ENCODE data around the gene WIPF2. TPM values are rescaled to one million over a fixed set of nuclear protein-coding genes. Genes with fewer than 3 reads are reported as not detected.
A peak's percentile ranks its signal among the peaks of the same experiment; 100 is the strongest.

WIPF2 gene
- polyA plus RNA-seq, 2 of the 4 experiments (the other 2 are of a cell fraction) = 13.8 to 21.5 TPM

GRCh38 chr17:40290629-40291280 is 71.7 kb downstream of the WIPF2 start:
- peak; percentile 13 to 37; a peak in 4 of 6 replicates for ATAC-seq
- FAIRE-seq = peak; percentile 54
- Histone ChIP-seq H3K27ac (peak overlapping the region; percentile 2 to 3; a peak in 1 of 6 replicates), H3K4me3 (no peak overlapping the region), H3K4me2 (peak overlapping the region; percentile 33), H3K9me3 (no peaks in the 10 kb centered on the region), H3K4me1 (peaks cover 16% of the 10 kb centered on the region)
- peak; percentile 81 to 89 for DNase-seq (ENCODE audit: low read depth in 1 of 2, low spot score in 1 of 2)
- CTCF ChIA-PET = interaction anchor here (0.6 to 50.4 kb wide), 47 partner anchors 9 to 298 kb away, joined by 3 to 2395 read pairs (median 4); partner anchors contain the start of genes CSF3, GJD3, MED24 and RARA
- WGBS (ENCODE audit: missing lambda C conversion rate) = 32% methylated on average over 4 of the region's 4 CpGs
- POLR2A ChIA-PET = no interaction called here
- TF ChIP-seq SMC3 (IDR thresholded peaks at IDR 0.05) (peak; percentile 92), RAD21 (conservative IDR thresholded peaks at IDR 0.05 in 1 of 2, IDR thresholded peaks at IDR 0.05 in 1 of 2) (peak; percentile 81 to 84), FOSL2 (IDR thresholded peaks at IDR 0.05) (no peak), FOSL2 (CRISPR knock-in tag; IDR thresholded peaks at IDR 0.05) (peak; percentile 66), CTCF (IDR thresholded peaks at IDR 0.05) (peak; percentile 94), ZC3H11A (IDR thresholded peaks at IDR 0.05) (no peak), ATOH8 (CRISPR knock-in tag; IDR thresholded peaks at IDR 0.05; ENCODE audit: low read depth) (no peak), HOXB13 (CRISPR knock-in tag; IDR thresholded peaks at IDR 0.05; ENCODE audit: low read depth) (no peak), MAFK (IDR thresholded peaks at IDR 0.05; ENCODE audit: partially characterized antibody) (no peak), EP300 (IDR thresholded peaks at IDR 0.05) (no peak), NPAS2 (CRISPR knock-in tag; IDR thresholded peaks at IDR 0.05; ENCODE audit: borderline replicate concordance) (no peak), E2F6 (IDR thresholded peaks at IDR 0.05; ENCODE audit: borderline replicate concordance, low read depth) (no peak)

GRCh38 chr17:40291281-40291664 is 72.2 kb downstream of the WIPF2 start:
- no peak for DNase-seq (ENCODE audit: low read depth in 1 of 2, low spot score in 1 of 2)
- Histone ChIP-seq H3K9me3 (no peaks in the 10 kb centered on the region), H3K4me1 (peaks cover 16% of the 10 kb centered on the region), H3K4me3 (no peak overlapping the region), H3K27ac (no peak overlapping the region), H3K4me2 (no peak overlapping the region)
- no peak for FAIRE-seq
- ChIA-PET POLR2A (interaction anchor here (0.5 kb wide), 1 partner anchor 87 kb away, joined by 3 read pairs; no protein-coding TSS in a partner anchor), CTCF (interaction anchor here (0.6 to 50.4 kb wide), 31 partner anchors 9 to 286 kb away, joined by 3 to 2395 read pairs (median 5); partner anchors contain the start of genes CSF3, GJD3, RARA and WIPF2)
- TF ChIP-seq RARB (CRISPR knock-in tag; IDR thresholded peaks at IDR 0.05) = no peak
- TF ChIP-seq FOXS1 (CRISPR knock-in tag; IDR thresholded peaks at IDR 0.05) = no peak
- no peak for TF ChIP-seq RNF2 (IDR thresholded peaks at IDR 0.05; ENCODE audit: borderline replicate concordance, low read depth)
- no peak for TF ChIP-seq NFE2L2 (conservative IDR thresholded peaks at IDR 0.05; ENCODE audit: low read length)
- no peak for TF ChIP-seq MYC (IDR thresholded peaks at IDR 0.05; ENCODE audit: borderline replicate concordance, low read length)
- TF ChIP-seq NR3C1 (IDR thresholded peaks at IDR 0.05) = no peak
- no peak for TF ChIP-seq NPAS2 (CRISPR knock-in tag; IDR thresholded peaks at IDR 0.05; ENCODE audit: borderline replicate concordance)
- TF ChIP-seq BHLHE40 (IDR thresholded peaks at IDR 0.05; ENCODE audit: low read depth, low read length) = no peak
- no peak for TF ChIP-seq POLR2A (IDR thresholded peaks at IDR 0.05; ENCODE audit: low read length)
- no peak for TF ChIP-seq MAFK (IDR thresholded peaks at IDR 0.05; ENCODE audit: partially characterized antibody)
- no peak for TF ChIP-seq RFX5 (IDR thresholded peaks at IDR 0.05)
- no peak for TF ChIP-seq ZC3H11A (IDR thresholded peaks at IDR 0.05)
- no peak for TF ChIP-seq EHMT2 (IDR thresholded peaks at IDR 0.05; ENCODE audit: low read depth)
- TF ChIP-seq TP53 (CRISPR knock-in tag; IDR thresholded peaks at IDR 0.05) = no peak
- no peak for TF ChIP-seq CEBPB (IDR thresholded peaks at IDR 0.05)
- TF ChIP-seq HDAC2 (IDR thresholded peaks at IDR 0.05) = no peak
- no peak for TF ChIP-seq FOSL2 (IDR thresholded peaks at IDR 0.05)
- no peak for TF ChIP-seq FOSL2 (CRISPR knock-in tag; IDR thresholded peaks at IDR 0.05)
- TF ChIP-seq TFCP2L1 (CRISPR knock-in tag; IDR thresholded peaks at IDR 0.05) = no peak
- WGBS (ENCODE audit: missing lambda C conversion rate) = 97% methylated on average over 2 of the region's 2 CpGs
- no peak for ATAC-seq
